HG03520 (cell line): ENCODE results near the gene CENATAC.
A peak's percentile ranks its signal among the peaks of the same experiment; 100 is the strongest.
"Not testable (repeated sequence)": the region's sequence is repeated elsewhere in the genome, so short reads cannot be mapped to it uniquely, and the experiment has no call there.

Experiments
- ATAC-seq: cut with Tn5 transposase; IDR thresholded peaks from one replicate; pipeline ENCODE4 v1.9.1; 2021; ENCODE audit warnings: mild to moderate bottlenecking, moderate library complexity; ENCODE audit not compliant: unreplicated experiment

The CENATAC gene

DNA sequence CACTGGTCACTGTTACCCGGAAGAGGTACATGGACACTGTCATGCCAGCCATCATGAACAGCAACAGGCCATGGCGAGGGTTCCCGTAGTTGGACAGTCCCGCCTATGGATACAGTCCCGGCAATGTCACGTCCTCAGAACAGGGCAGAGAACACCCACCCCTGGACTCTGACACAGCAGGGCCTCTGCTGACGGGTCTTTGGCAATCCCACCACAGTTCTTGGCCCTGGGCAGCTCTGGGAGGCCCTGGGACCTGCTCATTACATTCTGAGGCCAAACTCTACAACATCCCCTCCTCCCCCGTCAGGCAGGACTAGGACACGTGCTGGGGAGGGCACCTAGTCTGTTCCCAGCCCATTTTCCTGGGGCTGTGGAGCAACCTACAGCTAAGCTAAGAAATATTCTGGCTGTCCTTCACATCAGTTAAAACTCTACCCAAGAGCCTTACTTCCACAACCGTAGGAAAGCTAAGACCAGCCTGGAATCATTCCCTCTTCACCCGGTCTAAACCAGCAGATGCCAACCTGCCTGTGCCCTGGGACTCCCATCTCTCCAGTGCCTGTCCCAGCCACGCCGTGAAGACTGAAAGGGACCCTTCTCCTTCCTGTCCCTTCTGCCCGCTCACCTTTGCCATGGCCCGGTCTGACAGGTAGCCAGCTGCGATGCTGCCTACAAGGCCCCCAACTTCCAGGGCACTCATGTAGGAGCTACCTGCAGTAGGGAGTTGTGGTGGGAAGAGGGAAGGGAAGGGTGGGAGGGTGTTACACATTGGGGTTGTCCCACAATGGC is 28.2 kb downstream of the CENATAC start:
- no peak for ATAC-seq

DNA sequence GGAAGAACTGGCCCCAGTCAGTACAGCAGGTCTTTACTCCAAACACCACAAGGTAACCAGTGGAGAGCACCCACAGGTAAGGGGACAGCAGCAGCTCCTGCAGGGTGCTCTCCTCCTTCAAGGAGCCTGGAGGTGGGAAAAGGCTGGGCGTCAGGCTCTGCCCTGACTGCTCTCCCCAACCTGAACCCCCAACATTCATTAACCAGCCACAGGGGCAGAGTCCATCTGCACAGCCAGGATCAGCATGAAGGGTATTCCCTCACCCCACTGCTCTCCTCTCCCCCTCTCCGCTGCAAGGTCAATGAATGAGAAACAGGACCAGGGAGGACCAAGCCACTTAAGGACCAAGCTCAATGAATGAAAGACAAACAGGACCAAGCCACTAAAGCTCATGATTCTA is 29.0 kb downstream of the CENATAC start:
- ATAC-seq, result no peak

DNA sequence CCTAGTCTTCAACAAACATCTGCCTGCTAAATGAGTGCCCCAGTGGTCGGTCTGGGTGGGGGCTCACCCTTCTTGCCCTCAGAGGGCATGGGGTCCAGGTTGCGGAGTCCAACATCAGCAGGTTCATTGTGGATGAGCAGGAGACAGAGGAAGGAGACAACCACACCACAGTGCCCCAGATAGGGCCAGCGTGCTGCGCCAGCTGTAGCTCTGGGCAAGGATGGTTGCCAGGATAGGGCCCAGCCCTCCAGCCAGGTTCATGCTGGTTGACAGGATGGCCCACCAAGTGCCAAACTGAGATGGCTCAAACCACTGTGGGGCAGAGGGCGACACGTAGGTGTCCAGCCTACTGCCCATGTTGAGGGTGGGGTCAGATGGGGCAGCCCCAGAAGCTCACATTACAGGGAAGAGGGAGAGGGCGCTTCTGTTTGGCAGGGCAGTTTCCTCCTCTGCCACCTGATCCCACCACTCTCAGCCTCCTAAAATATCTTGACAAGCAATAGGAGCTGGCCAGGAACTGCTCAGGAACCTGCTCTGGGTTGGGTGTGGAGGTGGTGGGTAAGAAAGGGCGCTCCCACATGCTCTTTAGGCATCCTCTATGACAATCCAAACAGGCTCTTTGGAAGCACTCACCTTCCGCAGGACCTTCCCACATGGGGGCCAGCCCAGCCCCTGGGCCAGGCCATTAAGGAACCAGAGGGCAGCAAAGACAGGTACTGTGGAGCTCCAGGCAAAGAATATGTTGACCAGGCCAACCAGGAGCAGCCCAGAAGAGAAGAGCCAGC is 29.8 kb downstream of the CENATAC start:
- no peak for ATAC-seq

DNA sequence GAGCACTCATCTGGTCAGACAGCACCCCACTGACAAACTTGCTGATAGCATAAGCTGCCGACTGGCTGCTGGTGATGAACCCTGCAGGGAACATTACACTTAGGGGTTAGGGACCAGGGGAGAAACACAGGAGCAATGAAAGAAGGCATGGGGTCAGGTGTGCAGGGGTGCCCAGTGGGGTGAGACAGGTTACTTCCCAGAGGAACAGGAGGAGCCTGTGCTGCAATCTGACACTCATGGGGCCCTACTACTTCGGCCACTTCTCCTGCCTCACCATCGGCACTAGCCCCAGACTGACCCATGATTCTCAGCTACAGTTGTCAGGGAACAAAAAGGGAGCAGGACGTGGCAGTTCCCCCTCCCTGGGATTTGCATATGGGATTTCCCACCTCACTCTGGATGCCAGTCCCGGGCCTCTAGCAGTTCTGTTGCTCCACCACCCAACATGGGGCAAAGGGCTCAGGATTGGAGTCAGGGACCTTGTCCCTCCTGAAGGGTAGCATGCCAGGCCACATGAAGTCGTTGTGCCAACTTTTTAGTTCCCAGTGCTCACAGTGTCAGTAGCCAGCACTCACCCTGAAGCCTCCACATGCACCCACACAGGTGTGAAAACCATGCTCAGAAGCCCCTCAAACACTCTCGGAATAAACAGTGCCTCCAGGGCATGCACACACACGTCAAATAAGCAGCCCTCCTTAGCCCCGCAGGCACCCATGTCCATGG is 30.6 kb downstream of the CENATAC start:
- no peak for ATAC-seq

DNA sequence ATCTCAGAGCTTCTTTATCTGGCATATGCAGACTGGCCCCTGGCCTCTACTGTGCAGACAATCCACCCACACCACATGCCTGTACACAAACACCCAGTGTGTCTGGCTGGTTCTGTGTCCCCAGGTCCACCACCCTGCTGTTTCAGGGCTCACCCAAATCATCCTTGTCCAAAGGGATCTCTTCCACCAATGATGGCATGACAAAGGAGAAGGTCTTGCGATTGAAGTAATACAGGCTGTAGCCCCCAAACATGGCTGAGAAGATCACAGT is 31.1 kb downstream of the CENATAC start:
- no peak for ATAC-seq

DNA sequence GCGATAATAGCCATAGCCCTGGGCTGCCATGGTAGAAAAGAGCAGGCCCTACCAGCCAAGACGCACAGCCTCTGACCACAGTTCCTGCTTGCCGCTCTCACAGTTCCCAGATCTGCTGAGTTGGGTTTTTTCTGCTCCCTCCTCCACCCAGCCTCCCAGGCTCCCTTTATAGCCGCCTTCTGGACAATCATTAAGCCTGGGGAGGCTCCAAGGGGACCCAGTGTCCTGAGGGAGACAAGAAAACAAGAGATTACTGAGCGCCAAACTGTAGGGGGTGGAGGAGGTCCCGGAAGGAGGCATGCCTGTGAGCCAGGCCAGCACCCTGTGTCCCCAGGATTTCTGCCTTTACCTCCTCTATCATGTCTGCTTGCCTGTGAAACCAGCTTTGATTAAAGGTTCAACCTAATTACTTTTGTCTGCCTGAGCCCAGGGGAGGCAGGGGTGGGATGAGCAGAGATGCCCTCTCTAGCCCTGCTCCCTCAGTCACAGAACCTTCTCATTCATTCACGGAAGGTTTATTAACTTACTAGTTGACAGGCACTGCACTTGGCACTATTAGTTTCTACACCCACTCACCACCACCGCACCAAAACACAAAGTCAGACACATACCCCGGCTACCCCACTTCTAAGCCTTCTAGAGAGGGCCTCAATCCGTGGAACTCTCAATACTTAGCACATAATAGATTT is 31.5 kb downstream of the CENATAC start:
- no peak for ATAC-seq

DNA sequence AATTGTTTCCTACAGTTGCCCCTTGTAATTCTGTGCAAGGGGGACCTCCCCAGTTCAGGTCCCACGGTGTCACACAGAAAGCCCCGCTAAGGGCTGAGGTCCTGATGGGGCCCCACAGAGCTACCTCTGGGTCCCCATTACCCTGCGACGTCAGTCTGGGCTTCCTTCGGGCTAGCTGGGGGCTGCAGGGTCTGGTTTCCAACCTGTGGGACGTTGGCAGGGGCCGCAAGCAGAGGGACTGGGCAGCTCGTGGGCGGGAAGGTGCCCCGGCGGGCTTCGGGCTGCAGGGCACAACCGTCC is 32.0 kb downstream of the CENATAC start:
- peak; percentile 17 for ATAC-seq

DNA sequence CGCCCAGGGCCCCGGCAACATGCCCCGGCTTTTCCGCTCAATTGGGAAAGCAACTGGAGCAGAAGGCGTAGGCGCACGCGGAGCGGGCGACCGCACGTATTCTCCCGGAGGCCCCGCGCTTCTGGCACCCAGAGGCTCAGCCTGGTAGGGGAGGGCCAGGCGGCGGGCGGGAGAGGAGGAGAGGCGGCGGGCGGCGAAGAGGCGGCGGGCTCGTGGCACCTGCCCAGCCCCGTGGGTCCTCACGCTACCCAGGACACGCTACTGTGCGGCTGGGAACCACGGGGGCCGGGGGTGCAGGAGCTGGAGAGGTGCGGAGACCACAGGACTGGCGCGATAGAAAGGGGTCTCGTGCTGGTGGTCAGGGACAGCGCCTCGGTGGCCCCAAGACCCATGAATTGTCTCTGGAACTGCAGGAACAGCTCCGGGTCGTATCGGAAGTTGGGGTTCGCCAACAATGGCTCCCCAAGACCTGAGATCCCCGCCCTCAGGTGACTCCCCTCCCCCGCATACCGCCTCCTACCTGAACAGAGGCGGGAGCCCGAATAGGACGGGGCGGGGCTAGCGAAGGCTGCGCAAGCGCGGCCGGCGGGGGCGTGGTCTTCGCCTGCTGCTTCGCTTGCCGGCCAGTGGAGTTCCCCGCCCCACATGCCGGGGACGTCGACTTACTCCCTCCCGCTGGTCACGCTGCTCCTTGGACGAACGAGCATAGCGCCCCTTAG is 32.5 kb downstream of the CENATAC start, which contains the start of gene SLC37A4:
TSS of gene SLC37A4 (minus strand) at position 549 of the 719 bp plus-strand sequence.
- peak; percentile 72 for ATAC-seq

DNA sequence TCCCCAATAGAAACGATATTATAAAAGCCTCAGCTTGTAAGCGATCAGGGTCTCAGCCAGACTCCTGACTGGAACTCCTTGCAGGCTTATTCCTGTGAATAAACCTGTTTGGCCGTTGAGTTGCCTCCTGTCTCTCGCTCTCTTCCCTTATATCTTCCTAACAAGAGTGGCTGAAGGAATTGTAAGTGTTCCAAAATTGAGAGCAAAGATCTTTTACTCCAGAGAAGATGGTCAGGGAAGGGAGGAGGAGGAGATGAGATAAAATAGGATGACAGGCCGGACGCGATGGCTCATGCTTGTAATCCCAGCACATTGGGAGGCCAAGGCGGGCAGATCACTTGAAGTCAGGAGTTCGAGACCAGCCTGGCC is 34.0 kb downstream of the CENATAC start:
- ATAC-seq, result no peak

DNA sequence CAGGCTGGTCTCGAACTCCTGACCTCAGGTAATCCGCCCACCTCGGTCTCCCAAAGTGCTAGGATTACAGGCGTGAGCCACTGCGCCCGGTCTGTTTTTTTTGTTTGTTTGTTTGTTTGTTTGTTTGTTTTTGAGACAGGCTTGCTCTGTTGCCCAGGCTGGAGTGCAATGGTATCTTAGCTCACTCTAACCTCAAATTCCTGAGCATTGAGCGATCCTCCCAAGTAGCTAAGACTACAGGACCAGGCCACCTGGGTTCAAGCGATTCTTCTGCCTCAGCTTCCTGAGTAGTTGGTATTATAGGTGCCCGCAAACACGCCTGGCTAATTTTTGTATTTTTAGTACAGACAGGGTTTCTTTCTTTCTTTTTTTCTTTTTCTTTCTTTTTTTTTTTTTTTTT is 35.5 kb downstream of the CENATAC start:
- ATAC-seq, result not testable (repeated sequence)

DNA sequence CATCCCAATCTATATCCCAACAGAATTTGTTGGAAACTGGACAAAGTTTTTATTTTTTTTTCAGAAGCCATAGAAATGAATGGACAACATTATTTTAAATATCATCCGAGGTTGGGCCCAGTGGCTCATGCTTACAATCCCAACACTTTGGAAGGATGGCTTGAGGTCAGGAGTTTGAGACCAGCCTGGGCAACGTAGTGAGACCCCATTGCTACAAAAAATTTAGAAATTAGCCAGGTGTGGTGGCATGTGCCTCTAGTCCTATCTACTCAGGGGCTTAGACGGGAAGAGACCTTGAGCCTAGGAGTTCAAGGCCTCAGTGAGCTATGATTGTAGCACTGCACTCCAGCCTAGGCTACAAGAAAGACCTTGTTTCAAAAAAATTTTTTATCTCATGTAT is 36.9 kb downstream of the CENATAC start:
- ATAC-seq, result no peak

DNA sequence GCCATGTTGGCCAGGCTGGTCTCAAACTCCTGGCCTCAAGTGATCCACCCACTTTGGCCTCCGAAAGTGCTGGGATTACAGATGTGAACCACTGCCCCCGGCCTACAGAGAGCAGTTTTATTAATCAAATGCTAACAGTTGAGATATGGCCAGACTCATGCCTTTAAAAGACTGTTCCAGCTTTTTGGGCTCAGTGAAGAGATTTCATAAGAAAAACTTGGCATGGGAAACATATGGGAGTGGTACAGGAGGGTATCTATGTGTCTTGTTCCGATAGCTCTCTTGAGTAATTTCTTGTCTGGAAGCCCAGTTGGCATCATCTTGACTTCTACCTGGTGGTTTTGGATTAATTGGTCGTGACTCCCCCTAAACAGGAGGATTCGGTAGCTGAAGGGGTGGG is 40.9 kb downstream of the CENATAC start:
- ATAC-seq, result no peak

DNA sequence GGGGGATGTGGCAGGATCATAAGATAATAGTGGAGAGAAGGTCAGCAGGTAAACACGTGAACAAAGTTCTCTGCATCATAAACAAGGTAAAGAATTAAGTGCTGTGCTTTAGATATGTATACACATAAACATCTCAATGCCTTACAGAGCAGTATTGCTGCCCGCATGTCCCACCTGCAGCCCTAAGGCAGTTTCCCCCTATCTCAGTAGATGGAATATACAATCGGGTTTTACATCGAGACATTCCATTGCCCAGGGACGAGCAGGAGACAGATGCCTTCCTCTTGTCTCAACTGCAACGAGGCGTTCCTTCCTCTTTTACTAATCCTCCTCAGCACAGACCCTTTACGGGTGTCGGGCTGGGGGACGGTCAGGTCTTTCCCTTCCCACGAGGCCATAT is 41.5 kb downstream of the CENATAC start:
- not testable (repeated sequence) for ATAC-seq

DNA sequence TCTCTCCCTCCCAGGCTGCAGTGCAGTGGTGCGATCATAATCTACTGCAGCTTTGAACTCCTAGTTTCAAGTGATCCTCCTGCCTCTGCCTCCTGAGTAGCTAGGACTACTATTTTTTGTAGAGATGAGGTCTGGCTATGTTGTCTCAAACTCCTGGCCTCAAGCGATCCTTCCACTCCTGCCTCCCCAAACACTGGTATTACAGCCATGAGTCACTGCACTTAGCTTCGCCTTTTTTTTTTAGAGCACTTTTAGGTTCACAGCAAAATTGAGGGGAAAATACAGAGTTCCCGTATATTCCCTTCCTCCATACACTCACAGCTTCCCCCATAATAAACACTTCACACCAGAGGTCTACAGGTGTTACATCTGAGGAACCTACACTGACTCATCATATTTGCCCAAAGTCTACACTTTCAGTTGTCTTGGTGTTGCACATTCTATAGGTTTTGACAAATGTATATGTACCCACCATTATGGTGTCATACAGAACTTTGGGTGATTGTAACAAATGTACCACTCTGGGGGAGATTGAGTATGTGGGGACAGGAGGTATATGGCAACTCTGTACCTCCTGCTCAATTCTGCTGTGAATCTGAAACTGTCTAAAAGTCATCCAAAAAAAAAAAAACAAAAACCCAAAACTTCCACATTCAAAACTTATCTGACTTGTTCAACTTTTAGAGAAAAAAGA is 44.0 kb downstream of the CENATAC start:
- no peak for ATAC-seq

DNA sequence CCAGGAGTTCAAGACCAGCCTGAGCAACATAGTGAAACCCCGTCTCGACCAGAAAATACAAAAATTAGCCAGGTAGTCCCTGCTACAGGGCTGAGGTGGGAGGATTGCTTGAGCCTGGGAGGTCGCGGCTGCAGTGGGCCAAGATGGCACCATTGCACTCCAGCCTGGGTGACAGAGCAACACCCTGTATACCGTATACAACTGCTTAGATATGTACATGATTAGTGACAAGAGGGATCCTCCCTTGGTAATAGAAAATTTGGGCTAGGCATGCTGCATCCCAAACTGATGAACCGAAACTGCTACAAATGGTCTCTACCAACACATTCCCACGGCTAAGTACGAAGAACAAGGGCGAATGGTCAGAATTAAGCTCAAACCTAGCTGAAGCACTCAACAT is 45.0 kb downstream of the CENATAC start:
- ATAC-seq, result no peak

DNA sequence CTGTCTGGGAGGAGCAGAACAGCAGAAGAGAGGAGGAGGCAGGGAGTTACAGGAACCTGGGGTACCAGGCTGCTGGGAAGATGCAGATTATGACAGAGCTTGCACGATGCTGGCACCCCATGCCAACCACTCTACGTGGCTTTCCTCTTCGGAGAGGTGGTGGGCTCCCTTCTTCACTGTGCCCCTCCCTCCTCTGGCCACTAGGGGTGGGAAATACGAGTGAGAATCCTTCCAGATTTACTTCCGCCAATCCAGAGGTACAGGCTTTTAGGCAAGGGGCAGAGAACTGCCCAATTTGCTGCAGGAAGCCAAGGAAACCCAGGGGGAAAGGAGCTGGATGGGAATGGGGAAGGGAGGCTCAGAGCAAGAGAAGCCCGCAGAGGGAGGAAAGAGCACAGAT is 46.8 kb downstream of the CENATAC start:
- no peak for ATAC-seq

DNA sequence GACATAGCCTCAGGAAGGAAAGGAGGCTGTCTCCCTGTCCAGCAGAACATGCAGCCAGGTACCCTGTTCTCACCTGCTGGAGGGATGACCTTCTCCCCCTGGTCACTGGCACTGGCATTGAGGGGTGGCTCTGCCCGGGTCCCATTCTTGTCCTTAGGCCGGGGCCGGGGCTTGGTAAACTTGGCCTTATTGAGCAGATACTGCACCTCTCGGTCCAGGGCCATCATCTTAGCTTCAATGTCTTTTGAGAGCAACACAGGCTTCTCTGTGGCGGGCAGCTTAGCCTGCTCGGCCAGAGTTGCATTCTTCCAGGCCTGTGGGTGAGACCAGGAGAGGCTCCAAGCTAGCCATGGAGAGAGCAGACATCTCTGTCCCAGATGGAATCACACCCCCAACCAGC is 48.6 kb downstream of the CENATAC start:
- ATAC-seq, result no peak

DNA sequence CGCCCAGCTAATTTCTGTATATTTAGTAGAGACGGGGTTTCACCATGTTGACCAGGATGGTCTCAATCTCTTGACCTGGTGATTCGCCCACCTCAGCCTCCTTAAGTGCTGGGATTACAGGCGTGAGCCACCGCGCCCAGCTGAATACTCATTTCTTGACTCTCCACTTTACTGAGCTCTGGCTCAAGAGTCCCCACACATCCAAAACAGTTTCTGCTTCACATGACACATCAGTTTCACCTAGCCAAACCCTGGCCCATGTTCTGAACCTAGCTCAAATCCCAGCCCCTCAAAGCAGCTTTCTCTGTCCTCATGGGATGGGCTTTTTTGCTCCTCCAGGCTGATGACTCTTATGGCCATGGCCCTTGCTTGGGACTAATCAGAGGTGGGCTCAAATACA is 49.3 kb downstream of the CENATAC start:
- no peak for ATAC-seq

DNA sequence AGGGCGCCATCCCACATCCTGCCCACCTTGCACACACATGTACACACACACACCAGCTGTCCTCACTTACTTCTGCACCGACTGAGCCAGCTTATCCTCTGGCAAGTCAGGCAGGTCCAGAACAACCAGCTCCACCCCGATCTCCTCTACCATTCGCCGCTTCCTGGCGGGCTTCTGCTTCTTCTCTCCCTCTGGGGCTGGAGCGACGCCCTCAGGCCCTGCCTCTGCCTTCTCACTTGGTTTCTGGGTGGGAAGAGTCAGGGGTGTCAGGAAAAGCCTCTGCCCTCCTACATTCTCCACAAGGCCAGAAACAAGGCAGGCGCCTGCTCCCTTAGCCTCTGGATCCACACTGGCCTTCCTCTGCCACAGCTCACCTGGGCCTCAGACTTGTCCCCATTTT is 50.7 kb downstream of the CENATAC start:
- ATAC-seq, result no peak

DNA sequence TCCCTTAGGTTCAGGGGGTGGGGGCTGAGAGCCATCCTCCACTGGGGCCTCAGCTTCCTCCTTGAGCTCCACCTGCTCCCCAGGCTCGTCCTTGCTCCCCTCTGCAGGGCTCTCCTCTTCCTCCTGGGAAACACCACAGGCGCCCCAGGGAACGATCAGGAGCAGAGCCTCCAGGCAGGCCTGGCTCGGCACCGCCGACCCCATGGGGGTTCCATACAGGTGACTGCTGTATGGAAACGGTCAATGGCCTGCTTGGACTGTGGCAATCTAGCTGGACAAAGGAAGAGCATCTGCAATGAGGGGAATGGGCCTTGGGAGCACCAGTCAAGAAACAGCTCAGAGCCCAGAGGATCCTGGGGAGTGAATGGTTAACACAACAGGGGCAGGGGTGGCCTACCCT is 51.1 kb downstream of the CENATAC start:
- no peak for ATAC-seq
